ENCODE measurements around the gene RGS7.

- no peak for TF ChIP-seq CTCF (IDR thresholded peaks at IDR 0.05)
- TF ChIP-seq POLR2AphosphoS5 (IDR thresholded peaks at IDR 0.05) = no peak
- no peak for TF ChIP-seq POLR2A (IDR thresholded peaks at IDR 0.05; ENCODE audit: low read depth)
- no peak for TF ChIP-seq EP300 (IDR thresholded peaks at IDR 0.05)
These were observed 619.2 kb downstream of the RGS7 start for GRCh38 chr1:240737766-240738265.

Data from esophagus muscularis mucosa (tissue), 4 donors.